ENCODE results near the gene RAMAC. TPM values are rescaled to one million over a fixed set of nuclear protein-coding genes. Genes with fewer than 3 reads are reported as not detected.
A peak's percentile ranks its signal among the peaks of the same experiment; 100 is the strongest.

RAMAC gene
- total and polyA plus RNA-seq, 2 of the 4 experiments (the other 2 are of a cell fraction) = 23.6 to 29.6 TPM

DNA sequence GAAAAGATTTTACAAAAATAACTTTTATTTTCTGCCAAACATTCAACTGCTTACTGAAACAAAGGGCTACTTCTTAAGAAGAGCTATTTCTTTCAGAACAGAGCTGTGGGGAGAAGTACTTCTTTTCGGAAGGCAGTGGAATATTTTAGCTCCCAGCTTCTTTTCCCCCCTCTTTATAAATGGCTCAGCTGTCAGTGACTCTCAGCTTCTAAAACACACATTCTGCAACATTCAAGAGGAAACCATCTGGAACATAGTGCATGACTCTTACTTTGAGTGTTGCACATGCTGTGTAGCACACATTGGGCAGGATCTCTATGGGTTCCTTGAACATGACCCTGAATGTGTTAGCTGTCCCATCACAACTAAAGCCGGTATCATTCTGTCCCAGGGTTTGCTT is 32.4 kb downstream of the RAMAC start:
- Histone ChIP-seq H3K4me2 (ENCODE audit: low read depth, low read length) (no peak overlapping the region), H2AK9ac (replicated peaks; ENCODE audit: low read depth, low read length, poor library complexity) (no peak overlapping the region), H3K56ac (ENCODE audit: extremely low read depth, insufficient read depth, low read length) (no peak overlapping the region), H2BK15ac (ENCODE audit: low read depth, low read length) (no peak overlapping the region), H3K4me3 (ENCODE audit: insufficient read depth, low read depth, low read length) (no peak overlapping the region), H3K9ac (ENCODE audit: low read depth, low read length) (no peak overlapping the region), H3K36me3 (ENCODE audit: control insufficient read depth, insufficient read depth, low read length) (peaks cover 25% of the 10 kb centered on the region), H2BK5ac (ENCODE audit: low read depth, low read length, poor library complexity, severe bottlenecking) (no peak overlapping the region), H3K79me1 (ENCODE audit: low read depth in 1 of 2, low read length in 2 of 2) (peaks cover 8 to 11% of the 10 kb centered on the region in 2 experiments), H3K27me3 (ENCODE audit: control insufficient read depth, insufficient read depth, low read length) (no peaks in the 10 kb centered on the region), H3K4me1 (ENCODE audit: control insufficient read depth, insufficient read depth, low read length) (no peaks in the 10 kb centered on the region), H4K5ac (ENCODE audit: low read depth, low read length) (no peak overlapping the region), H3K23ac (ENCODE audit: low read depth, low read length) (no peak overlapping the region), H3K9me1 (ENCODE audit: insufficient read depth, low read length) (peaks cover 7% of the 10 kb centered on the region; the same call in 1 of the 2 replicates), H2BK20ac (ENCODE audit: low read depth, low read length) (no peak overlapping the region), H2AFZ (replicated peaks; ENCODE audit: low read length, poor library complexity) (no peak overlapping the region), H3K14ac (replicated peaks; ENCODE audit: low read depth, low read length) (no peak overlapping the region), H3K27ac (ENCODE audit: insufficient read depth, low read length) (no peak overlapping the region), H3K9me3 (ENCODE audit: control insufficient read depth, insufficient read depth, low read length) (no peaks in the 10 kb centered on the region), H4K20me1 (ENCODE audit: insufficient read depth, low read length) (peaks cover 5% of the 10 kb centered on the region; the same call in 1 of the 2 replicates), H4K91ac (ENCODE audit: insufficient read depth, low read depth, low read length) (no peak overlapping the region), H2BK120ac (ENCODE audit: low read depth, low read length) (no peak overlapping the region), H2AK5ac (ENCODE audit: low read depth, low read length) (no peak overlapping the region), H4K8ac (ENCODE audit: low read depth in 2 of 2, low read length in 2 of 2) (no peak overlapping the region), H3K4ac (ENCODE audit: low read depth, low read length) (no peak overlapping the region), H3K18ac (ENCODE audit: low read depth, low read length) (no peak overlapping the region)
- CTCF ChIA-PET = no interaction called here
- dilution Hi-C loops (cut with HindIII; ENCODE audit: low sequenced_read_pairs, unreplicated experiment) = no loop called here
- WGBS, 2 experiments (ENCODE audit: extremely low coverage in 2 of 2, insufficient read length in 1 of 2) = no CpG with 5 or more reads among the region's 2 CpGs
- in situ Hi-C loops (cut with MboI; ENCODE audit: low sequenced_read_pairs) = no loop called here
- no peak for TF ChIP-seq POLR2A (IDR thresholded peaks at IDR 0.05; ENCODE audit: low read depth, low read length)
- no peak for TF ChIP-seq CTCF (conservative IDR thresholded peaks at IDR 0.05; ENCODE audit: low read depth, low read length)
- no peak for TF ChIP-seq MXI1 (IDR thresholded peaks at IDR 0.05; ENCODE audit: borderline replicate concordance, low read depth, low read length)
- TF ChIP-seq MAFK (IDR thresholded peaks at IDR 0.05; ENCODE audit: low read depth, low read length) = no peak
- TF ChIP-seq RCOR1 (IDR thresholded peaks at IDR 0.05; ENCODE audit: insufficient replicate concordance, low read length) = no peak
- TF ChIP-seq RAD21 (IDR thresholded peaks at IDR 0.05; ENCODE audit: low read length) = no peak
- no peak for TF ChIP-seq NFE2L2 (IDR thresholded peaks at IDR 0.05; ENCODE audit: low read depth, low read length)
- TF ChIP-seq, protein P1, sequence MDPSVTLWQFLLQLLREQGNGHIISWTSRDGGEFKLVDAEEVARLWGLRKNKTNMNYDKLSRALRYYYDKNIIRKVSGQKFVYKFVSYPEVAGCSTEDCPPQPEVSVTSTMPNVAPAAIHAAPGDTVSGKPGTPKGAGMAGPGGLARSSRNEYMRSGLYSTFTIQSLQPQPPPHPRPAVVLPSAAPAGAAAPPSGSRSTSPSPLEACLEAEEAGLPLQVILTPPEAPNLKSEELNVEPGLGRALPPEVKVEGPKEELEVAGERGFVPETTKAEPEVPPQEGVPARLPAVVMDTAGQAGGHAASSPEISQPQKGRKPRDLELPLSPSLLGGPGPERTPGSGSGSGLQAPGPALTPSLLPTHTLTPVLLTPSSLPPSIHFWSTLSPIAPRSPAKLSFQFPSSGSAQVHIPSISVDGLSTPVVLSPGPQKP (IDR thresholded peaks at IDR 0.05; ENCODE audit: borderline replicate concordance, low read depth, low read length) = no peak
- no peak for TF ChIP-seq BHLHE40 (IDR thresholded peaks at IDR 0.05; ENCODE audit: low read depth, low read length)
- TF ChIP-seq, protein P2, sequence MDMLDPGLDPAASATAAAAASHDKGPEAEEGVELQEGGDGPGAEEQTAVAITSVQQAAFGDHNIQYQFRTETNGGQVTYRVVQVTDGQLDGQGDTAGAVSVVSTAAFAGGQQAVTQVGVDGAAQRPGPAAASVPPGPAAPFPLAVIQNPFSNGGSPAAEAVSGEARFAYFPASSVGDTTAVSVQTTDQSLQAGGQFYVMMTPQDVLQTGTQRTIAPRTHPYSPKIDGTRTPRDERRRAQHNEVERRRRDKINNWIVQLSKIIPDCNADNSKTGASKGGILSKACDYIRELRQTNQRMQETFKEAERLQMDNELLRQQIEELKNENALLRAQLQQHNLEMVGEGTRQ (IDR thresholded peaks at IDR 0.05; ENCODE audit: low read depth, low read length) = no peak
- TF ChIP-seq CHD1 (IDR thresholded peaks at IDR 0.05; ENCODE audit: low read depth, low read length) = no peak
- no peak for TF ChIP-seq FOS (IDR thresholded peaks at IDR 0.05; ENCODE audit: low read depth, low read length)
- TF ChIP-seq RFX5 (IDR thresholded peaks at IDR 0.05; ENCODE audit: low read depth, low read length) = no peak
- TF ChIP-seq MAZ (IDR thresholded peaks at IDR 0.05; ENCODE audit: borderline replicate concordance, low read depth, low read length) = no peak
- POLR2A ChIA-PET (ENCODE audit: unreplicated experiment) = no interaction called here
- peak; percentile 28 for DNase-seq
- ATAC-seq (ENCODE audit: low read depth) = no peak
- BruUV-seq (replicated peaks) = no TSS peak
- intact Hi-C loops (cut with micrococcal nuclease) = loop anchor here (10.0 kb wide), 1 partner anchor 266 kb away; the partner anchor contains the start of gene BNC1
